HG02678 (cell line): ENCODE data around the gene FYCO1.

Source experiments
- ATAC-seq: cut with Tn5 transposase; IDR thresholded peaks from one replicate; pipeline ENCODE4 v1.9.1; 2021; ENCODE audit warnings: mild to moderate bottlenecking, moderate library complexity; ENCODE audit not compliant: unreplicated experiment

The FYCO1 gene

GRCh38 chr3:45985532-45986302 lies 9.9 kb downstream of the FYCO1 start:
- ATAC-seq: no peak

- ATAC-seq: no peak
These were observed 11.0 kb downstream of the FYCO1 start for GRCh38 chr3:45984331-45985312.

- no peak for ATAC-seq
These were observed 11.9 kb downstream of the FYCO1 start for GRCh38 chr3:45983770-45984169.

GRCh38 chr3:45981346-45982074 lies 14.1 kb downstream of the FYCO1 start:
- no peak for ATAC-seq

GRCh38 chr3:45980819-45981218 lies 14.8 kb downstream of the FYCO1 start:
- ATAC-seq: no peak

GRCh38 chr3:45980229-45980813 lies 15.3 kb downstream of the FYCO1 start:
- no peak for ATAC-seq

GRCh38 chr3:45979378-45979777 lies 16.2 kb downstream of the FYCO1 start:
- no peak for ATAC-seq

GRCh38 chr3:45978006-45978761 lies 17.4 kb downstream of the FYCO1 start:
- no peak for ATAC-seq

- no peak for ATAC-seq
These were observed 19.2 kb downstream of the FYCO1 start for GRCh38 chr3:45976191-45977091.

- no peak for ATAC-seq
These were observed 19.9 kb downstream of the FYCO1 start for GRCh38 chr3:45975686-45976085.

- ATAC-seq: no peak
These were observed 20.9 kb downstream of the FYCO1 start for GRCh38 chr3:45974686-45975085.

- peak; percentile 62 for ATAC-seq
These were observed 22.9 kb downstream of the FYCO1 start for GRCh38 chr3:45972534-45973402.

- no peak for ATAC-seq
These were observed 25.7 kb downstream of the FYCO1 start for GRCh38 chr3:45969953-45970352.

- ATAC-seq: no peak
These were observed 26.5 kb downstream of the FYCO1 start for GRCh38 chr3:45969116-45969515.

GRCh38 chr3:45968706-45969105 lies 26.9 kb downstream of the FYCO1 start:
- no peak for ATAC-seq

- no peak for ATAC-seq
These were observed 27.5 kb downstream of the FYCO1 start for GRCh38 chr3:45968149-45968548.

- no peak for ATAC-seq
These were observed 27.9 kb downstream of the FYCO1 start for GRCh38 chr3:45967724-45968123.
